ENCODE results near the gene ABTB2. TPM values are rescaled to one million over a fixed set of nuclear protein-coding genes. Genes with fewer than 3 reads are reported as not detected.

ABTB2 gene
- total RNA-seq, 2 experiments from 2014 or later, result 0.06 to 0.09 TPM

GRCh38 chr11:34190192-34191139 is 167.3 kb downstream of the ABTB2 start:
- Histone ChIP-seq H3K36me3 (ENCODE audit: insufficient read depth, low read length) (no peaks in the 10 kb centered on the region), H3K79me2 (ENCODE audit: insufficient read depth, low read depth, low read length) (no peaks in the 10 kb centered on the region), H3K4me1 (ENCODE audit: insufficient read depth, low read length, poor library complexity, severe bottlenecking) (peaks cover 13% of the 10 kb centered on the region), H3K4me3 (ENCODE audit: low read depth, low read length, poor library complexity, severe bottlenecking) (no peak overlapping the region), H4K20me1 (ENCODE audit: insufficient read depth, low read length) (no peaks in the 10 kb centered on the region), H3K9me3 (ENCODE audit: low read length) (no peaks in the 10 kb centered on the region), H3K27ac (ENCODE audit: low read depth, low read length, poor library complexity, severe bottlenecking) (no peak overlapping the region), H2AFZ (ENCODE audit: low read length) (peak overlapping the region; percentile 94), H3K9me2 (ENCODE audit: insufficient read depth, low read length) (no peaks in the 10 kb centered on the region), H3K4me2 (ENCODE audit: low read length) (peak overlapping the region; percentile 47)
- BruUV-seq (replicated peaks), result no TSS peak
- peak; percentile 45 for DNase-seq (ENCODE audit: low spot score)
- CTCF ChIA-PET (ENCODE audit: unreplicated experiment), result interaction anchor here (0.6 to 1.4 kb wide), 2 partner anchors 9 to 67 kb away, joined by 3 to 5 read pairs; no protein-coding TSS in a partner anchor
- POLR2A ChIA-PET, result interaction anchor here (0.6 to 0.7 kb wide), 2 partner anchors 64 to 396 kb away, joined by 3 to 6 read pairs; no protein-coding TSS in a partner anchor
- TF ChIP-seq CTCF (conservative IDR thresholded peaks at IDR 0.05; ENCODE audit: low read length) (no peak), EZH2phosphoT487 (IDR thresholded peaks at IDR 0.05; ENCODE audit: borderline replicate concordance, low read depth, low read length) (no peak)
- intact Hi-C loops (cut with micrococcal nuclease; ENCODE audit: unreplicated experiment), result no loop called here

- intact Hi-C loops (cut with micrococcal nuclease; ENCODE audit: unreplicated experiment), result no loop called here
- TF ChIP-seq CTCF (conservative IDR thresholded peaks at IDR 0.05; ENCODE audit: low read length), result no peak
- no peak for TF ChIP-seq EZH2phosphoT487 (IDR thresholded peaks at IDR 0.05; ENCODE audit: borderline replicate concordance, low read depth, low read length)
- no peaks in the 10 kb centered on the region for H3K36me3 ChIP-seq (ENCODE audit: insufficient read depth, low read length)
- no peak overlapping the region for H3K27ac ChIP-seq (ENCODE audit: low read depth, low read length, poor library complexity, severe bottlenecking)
- ChIA-PET CTCF (ENCODE audit: unreplicated experiment) (no interaction called here), POLR2A (interaction anchor here (0.6 to 1.6 kb wide), 3 partner anchors 11 to 65 kb away, joined by 3 to 5 read pairs (median 5); no protein-coding TSS in a partner anchor)
- no peak overlapping the region for H3K4me3 ChIP-seq (ENCODE audit: low read depth, low read length, poor library complexity, severe bottlenecking)
- BruUV-seq (replicated peaks), result no TSS peak
- H3K9me3 ChIP-seq (ENCODE audit: low read length), result no peaks in the 10 kb centered on the region
- DNase-seq (ENCODE audit: low spot score), result no peak
- H3K4me1 ChIP-seq (ENCODE audit: insufficient read depth, low read length, poor library complexity, severe bottlenecking), result peaks cover 13% of the 10 kb centered on the region
- no peak overlapping the region for H2AFZ ChIP-seq (ENCODE audit: low read length)
- no peaks in the 10 kb centered on the region for H3K9me2 ChIP-seq (ENCODE audit: insufficient read depth, low read length)
- H3K79me2 ChIP-seq (ENCODE audit: insufficient read depth, low read depth, low read length), result no peaks in the 10 kb centered on the region
- H4K20me1 ChIP-seq (ENCODE audit: insufficient read depth, low read length), result no peaks in the 10 kb centered on the region
- H3K4me2 ChIP-seq (ENCODE audit: low read length), result no peak overlapping the region
These were observed 168.6 kb downstream of the ABTB2 start for GRCh38 chr11:34189191-34189590.

- POLR2A ChIA-PET, result interaction anchor here (1.6 kb wide), 1 partner anchor 11 kb away, joined by 5 read pairs; no protein-coding TSS in a partner anchor
- no TSS peak for BruUV-seq (replicated peaks)
- no peaks in the 10 kb centered on the region for H3K79me2 ChIP-seq (ENCODE audit: insufficient read depth, low read depth, low read length)
- no peak overlapping the region for H3K4me2 ChIP-seq (ENCODE audit: low read length)
- CTCF ChIA-PET (ENCODE audit: unreplicated experiment), result no interaction called here
- H3K9me3 ChIP-seq (ENCODE audit: low read length), result no peaks in the 10 kb centered on the region
- TF ChIP-seq CTCF (conservative IDR thresholded peaks at IDR 0.05; ENCODE audit: low read length) (no peak), EZH2phosphoT487 (IDR thresholded peaks at IDR 0.05; ENCODE audit: borderline replicate concordance, low read depth, low read length) (no peak)
- no peak overlapping the region for H3K27ac ChIP-seq (ENCODE audit: low read depth, low read length, poor library complexity, severe bottlenecking)
- no peaks in the 10 kb centered on the region for H3K9me2 ChIP-seq (ENCODE audit: insufficient read depth, low read length)
- H3K4me3 ChIP-seq (ENCODE audit: low read depth, low read length, poor library complexity, severe bottlenecking), result no peak overlapping the region
- no peaks in the 10 kb centered on the region for H4K20me1 ChIP-seq (ENCODE audit: insufficient read depth, low read length)
- no peak overlapping the region for H2AFZ ChIP-seq (ENCODE audit: low read length)
- intact Hi-C loops (cut with micrococcal nuclease; ENCODE audit: unreplicated experiment), result no loop called here
- peaks cover 13% of the 10 kb centered on the region for H3K4me1 ChIP-seq (ENCODE audit: insufficient read depth, low read length, poor library complexity, severe bottlenecking)
- DNase-seq (ENCODE audit: low spot score), result no peak
- H3K36me3 ChIP-seq (ENCODE audit: insufficient read depth, low read length), result no peaks in the 10 kb centered on the region
These were observed 169.6 kb downstream of the ABTB2 start for GRCh38 chr11:34188181-34188580.
